K562 (cell line): ENCODE measurements around the gene TADA2A. TPM values are rescaled to one million over a fixed set of nuclear protein-coding genes. Genes with fewer than 3 reads are reported as not detected.

Source experiments
- BRD4 ChIP-seq: fragments of 200-600 bp; sonication (generic); IDR thresholded peaks from 2 replicates; pipeline ENCODE4 v1.6.1; 2017; ENCODE audit warnings: inconsistent platforms
- CBX3 ChIP-seq, 2 experiments: IDR thresholded peaks; 1 replicate in 1 of 2; 2 replicates in 1 of 2; pipeline ENCODE4 v1.6.1; 2012; ENCODE audit warnings: inconsistent platforms in 2 of 2, low read length in 2 of 2, borderline replicate concordance in 1 of 2, control low read depth in 1 of 2
- HMGN3 ChIP-seq: IDR thresholded peaks from 2 replicates; pipeline ENCODE4 v1.6.1; 2011; ENCODE audit warnings: borderline replicate concordance, low read depth, mild to moderate bottlenecking, mixed read lengths, low read length; ENCODE audit not compliant: insufficient read length; ENCODE audit errors: extremely low read depth
- MCM7 ChIP-seq, 2 experiments: fragments of 450-650 bp; IDR thresholded peaks; 2 replicates each; pipeline ENCODE4 v1.6.1; 2016 to 2018
- MLLT1 ChIP-seq, 2 experiments: fragments of 450-650 bp; IDR thresholded peaks; 2 replicates each; pipeline ENCODE4 v1.6.1; 2016
- NCOA1 ChIP-seq: fragments of 450-650 bp; IDR thresholded peaks from 2 replicates; pipeline ENCODE4 v1.6.1; 2016; ENCODE audit warnings: low read depth
- NFIC ChIP-seq: fragments of 450-650 bp; IDR thresholded peaks from 2 replicates; pipeline ENCODE4 v1.6.1; 2017; ENCODE audit warnings: mild to moderate bottlenecking, inconsistent platforms
- NR2C1 ChIP-seq, 2 experiments: fragments of 450-650 bp; IDR thresholded peaks; 2 replicates each; pipeline ENCODE4 v1.6.1; 2017; ENCODE audit warnings: mild to moderate bottlenecking in 2 of 2, antibody characterized with exemption in 1 of 2, inconsistent platforms in 1 of 2, missing compliant biosample characterization in 1 of 2, missing genetic modification characterization in 1 of 2
- SETDB1 ChIP-seq: IDR thresholded peaks from one replicate; pipeline ENCODE4 v1.6.1; 2012; ENCODE audit warnings: low read length, control low read depth, inconsistent platforms
- SIN3A ChIP-seq, 2 experiments: fragments of 150-350 bp in 1 of 2; IDR thresholded peaks; 2 replicates each; pipeline ENCODE4 v1.6.1; 2011 to 2016; ENCODE audit warnings: borderline replicate concordance in 2 of 2, low read depth in 2 of 2, low read length in 2 of 2, mild to moderate bottlenecking in 2 of 2, moderate library complexity in 2 of 2; ENCODE audit not compliant: control insufficient read depth in 1 of 2
- STAG1 ChIP-seq: sonication (generic); formaldehyde crosslinking; IDR thresholded peaks from 2 replicates; pipeline ENCODE4 v1.5.0; 2020; ENCODE audit warnings: missing genetic modification reagents, borderline replicate concordance
- STAT5A ChIP-seq: IDR thresholded peaks from 2 replicates; pipeline ENCODE4 v1.6.1; 2012; ENCODE audit warnings: low read length, inconsistent platforms, borderline replicate concordance
- THRB ChIP-seq: fragments of 450-650 bp; formaldehyde crosslinking; conservative IDR thresholded peaks from 2 replicates; pipeline ENCODE4 v1.4.0; 2022; ENCODE audit warnings: mild to moderate bottlenecking, missing genetic modification characterization
- ZNF12 ChIP-seq: sonication (generic); formaldehyde crosslinking; IDR thresholded peaks from 2 replicates; pipeline ENCODE4 v1.4.0; 2020; ENCODE audit warnings: mild to moderate bottlenecking, missing genetic modification reagents
- ZNF143 ChIP-seq: sonication (generic); formaldehyde crosslinking; IDR thresholded peaks from 2 replicates; pipeline ENCODE4 v1.9.0; 2022; ENCODE audit warnings: mild to moderate bottlenecking, missing genetic modification reagents
- ZNF217 ChIP-seq: sonication (generic); formaldehyde crosslinking; IDR thresholded peaks from 2 replicates; pipeline ENCODE4 v1.8.0; 2022; ENCODE audit warnings: mild to moderate bottlenecking, missing genetic modification reagents
- ZNF239 ChIP-seq: fragments of 250-450 bp; sonication (Bioruptor Pico); IDR thresholded peaks from 2 replicates; pipeline ENCODE4 v1.4.0; 2020; ENCODE audit warnings: mild to moderate bottlenecking
- ZNF311 ChIP-seq: fragments of 250-450 bp; sonication (Bioruptor Pico); IDR thresholded peaks from 2 replicates; pipeline ENCODE4 v1.4.0; 2020; ENCODE audit warnings: mild to moderate bottlenecking, moderate library complexity
- ZNF512 ChIP-seq: IDR thresholded peaks from 2 replicates; pipeline ENCODE4 v1.6.1; 2016; ENCODE audit warnings: missing genetic modification characterization, missing compliant biosample characterization
- ZNF518B ChIP-seq: fragments of 250-450 bp; sonication (Bioruptor Pico); IDR thresholded peaks from 2 replicates; pipeline ENCODE4 v1.5.0; 2021; ENCODE audit warnings: mild to moderate bottlenecking, moderate library complexity
- polyA plus RNA-seq, 8 experiments: library from polyadenylated mRNA; depleted of rRNA in 4 of 8; stranded (reverse) in 5 of 8; unstranded in 3 of 8; fragments of >200 nt; fragmentation: Nextera tagmentation in 2 of 8; fragmentation: Illumina TruSeq in 1 of 8; extraction: Ambion mirVana in 2 of 8; extraction: Trizol in 1 of 8; gene quantifications; 2 replicates each; pipeline versions ENCODE4 v1.2.1 to v1.2.3, GENCODE V29; 2011 to 2014; ENCODE audit warnings: inconsistent platforms in 1 of 8, missing spikeins in 1 of 8
- total RNA-seq, 7 experiments: library from RNA; depleted of rRNA in 6 of 7; stranded (reverse); fragments of >200 nt in 6 of 7; fragmentation: Illumina TruSeq in 2 of 7; extraction: Trizol in 2 of 7; gene quantifications; 2 replicates each; pipeline versions ENCODE4 v1.2.1 to v1.2.3, GENCODE V29; 2011 to 2021; ENCODE audit warnings: low replicate concordance in 1 of 7

The TADA2A gene
- total and polyA plus RNA-seq, 9 of the 15 experiments (the other 6 are each of a cell fraction or from before 2014, with no cell fraction given): 13.8 to 37.7 (median 25.0) TPM

GRCh38 chr17:37406635-37407461, at the start of gene TADA2A, which contains the start of gene ACACA (continued):
- TF ChIP-seq STAG1 (no peak), NR2C1 (IDR thresholded peaks at IDR 0.05) (no peak), NR2C1 (tag; IDR thresholded peaks at IDR 0.05) (no peak), BRD4 (no peak), STAT5A (no peak), CBX3 (IDR thresholded peaks at IDR 0.05; ENCODE audit: borderline replicate concordance in 1 of 2, low read length in 2 of 2) (no peak), SETDB1 (no peak), ZNF518B (CRISPR knock-in tag) (no peak), THRB (CRISPR knock-in tag) (no peak), HMGN3 (peak; percentile 7), ZNF217 (no peak), NFIC (peak; percentile 37; the same call in 1 of the 2 replicates), ZNF512 (tag) (no peak), ZNF12 (no peak), MCM7 (IDR thresholded peaks at IDR 0.05) (no peak), ZNF143 (CRISPR knock-in tag) (no peak), ZNF239 (CRISPR knock-in tag) (no peak), ZNF311 (CRISPR knock-in tag) (no peak), NCOA1 (no peak), MLLT1 (IDR thresholded peaks at IDR 0.05) (no peak), SIN3A (IDR thresholded peaks at IDR 0.05; ENCODE audit: borderline replicate concordance in 2 of 2, control insufficient read depth in 1 of 2, low read depth in 2 of 2, low read length in 2 of 2) (no peak; a peak in 1 of 4 replicates)
